Ramos (cell line): ENCODE results near the gene CARD8.

Experiments used
- in situ Hi-C: fragments of 300-500 bp; cut with MboI; formaldehyde crosslinking; loops from one replicate; pipeline ENCODE4 v1.14.3; 2022; ENCODE audit warnings: low sequenced_read_pairs; ENCODE audit not compliant: unreplicated experiment

CARD8 gene

GRCh38 chr19:48255376-48256303 lies at the start of gene CARD8:
Gene CARD8 (minus strand): TSS chr19:48255912. CDS start chr19:48241020, 14,892 bp downstream.
- in situ Hi-C loops, result no loop called here

DNA sequence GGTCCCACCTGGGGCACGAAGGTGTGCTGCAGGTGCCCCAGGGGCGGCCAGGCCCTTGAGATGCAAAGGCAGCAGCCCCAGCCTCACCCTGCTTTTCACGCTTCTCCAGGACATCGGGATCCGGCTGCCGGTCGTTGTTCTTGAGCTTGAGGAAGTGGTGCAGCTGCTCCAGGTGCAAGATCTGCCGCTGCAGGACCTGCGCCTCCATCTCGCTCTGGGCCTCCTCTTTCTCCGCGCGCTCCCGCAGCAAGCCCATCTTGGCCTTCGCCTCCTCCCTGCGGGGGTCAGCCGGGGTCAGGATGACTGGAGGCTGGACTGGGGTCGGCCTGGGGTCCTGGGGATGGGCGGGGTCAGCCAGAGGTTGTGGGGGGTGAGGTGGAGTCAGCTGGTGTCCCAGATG lies 48.2 kb upstream of the CARD8 start:
- in situ Hi-C loops, result no loop called here

DNA sequence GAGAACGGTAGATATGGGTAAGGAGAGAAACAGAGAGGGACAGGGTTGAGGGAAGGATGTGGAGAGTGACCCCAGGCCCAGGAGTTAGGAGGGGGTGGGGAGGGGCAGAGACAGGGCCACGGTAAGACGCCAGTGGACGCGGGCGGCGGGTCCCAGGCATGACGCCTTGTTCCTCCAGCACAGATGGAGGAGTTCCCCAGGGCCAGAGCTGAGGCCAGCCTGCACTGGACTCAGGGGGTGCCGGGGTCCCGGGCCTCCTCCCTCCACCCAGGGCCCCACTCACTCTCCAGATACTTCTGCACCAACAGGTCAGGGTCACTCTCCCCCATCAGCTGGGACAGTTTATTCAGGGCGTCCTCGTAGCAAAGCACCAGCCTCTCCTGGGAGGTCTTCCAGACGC lies 47.7 kb upstream of the CARD8 start:
- in situ Hi-C loops, result no loop called here

DNA sequence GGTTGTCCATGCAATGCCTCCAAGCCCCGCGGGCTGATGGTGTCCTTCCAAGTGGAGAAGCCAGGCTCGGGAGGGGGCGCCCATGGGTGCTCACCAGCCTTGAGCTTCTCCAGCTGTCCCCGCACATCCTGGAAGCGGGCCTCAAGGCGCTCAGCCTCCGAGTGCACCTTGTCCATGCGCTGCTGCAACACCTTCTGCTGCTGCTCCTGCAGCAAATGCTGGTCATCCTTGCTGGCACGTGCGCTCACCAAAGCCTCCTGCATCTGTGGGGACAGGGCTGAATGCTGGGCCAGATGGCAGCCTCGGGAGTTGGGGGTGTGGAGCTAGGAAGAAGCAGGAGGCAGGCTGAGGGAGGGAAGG lies 46.9 kb upstream of the CARD8 start:
- in situ Hi-C loops, result no loop called here

- in situ Hi-C loops, result no loop called here
These were observed 46.3 kb upstream of the CARD8 start for GRCh38 chr19:48301886-48302599.

- in situ Hi-C loops, result loop anchor here (25.0 kb wide), 1 partner anchor 336 kb away; no protein-coding TSS in a partner anchor
These were observed 42.3 kb upstream of the CARD8 start for GRCh38 chr19:48297975-48298374.

DNA sequence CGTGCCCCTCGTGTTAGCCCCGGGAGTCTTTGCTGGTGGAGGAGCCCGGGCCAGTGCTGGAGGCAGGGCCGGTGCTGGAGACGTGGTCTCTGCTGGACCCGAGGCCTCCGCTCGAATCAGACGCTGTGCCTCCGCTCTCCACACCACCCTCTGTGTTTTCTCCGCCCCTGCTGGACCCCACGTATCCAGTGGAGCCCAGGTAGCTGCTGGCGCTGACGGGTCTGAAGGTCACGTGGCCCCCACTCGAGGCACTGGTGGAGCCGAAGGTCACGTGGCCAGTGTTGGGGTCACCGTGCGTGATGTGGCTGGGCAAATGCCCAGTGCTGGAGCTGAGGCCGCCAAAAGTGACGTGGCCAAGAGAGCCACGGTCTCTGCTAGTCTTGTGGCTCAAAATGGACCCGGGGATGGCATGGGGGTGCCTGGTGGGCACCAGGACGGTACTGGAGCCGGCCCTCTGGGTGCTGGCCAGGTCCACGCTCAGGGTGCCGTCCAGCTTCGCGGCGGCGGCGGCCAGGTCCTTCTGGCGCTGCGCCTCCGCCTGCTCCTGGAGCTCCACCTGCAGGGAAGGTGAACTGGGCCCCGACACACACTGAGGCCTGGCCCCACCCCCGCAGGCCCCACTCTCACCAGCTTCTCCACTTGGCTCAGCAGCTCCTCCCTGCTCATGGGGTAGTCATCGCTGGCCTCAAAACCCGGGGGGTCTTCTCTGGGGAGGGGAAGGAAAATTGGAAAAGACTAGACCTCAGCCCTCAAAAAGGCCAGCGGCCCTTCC lies 41.4 kb upstream of the CARD8 start:
- in situ Hi-C loops, result loop anchor here (25.0 kb wide), 1 partner anchor 335 kb away; no protein-coding TSS in a partner anchor

DNA sequence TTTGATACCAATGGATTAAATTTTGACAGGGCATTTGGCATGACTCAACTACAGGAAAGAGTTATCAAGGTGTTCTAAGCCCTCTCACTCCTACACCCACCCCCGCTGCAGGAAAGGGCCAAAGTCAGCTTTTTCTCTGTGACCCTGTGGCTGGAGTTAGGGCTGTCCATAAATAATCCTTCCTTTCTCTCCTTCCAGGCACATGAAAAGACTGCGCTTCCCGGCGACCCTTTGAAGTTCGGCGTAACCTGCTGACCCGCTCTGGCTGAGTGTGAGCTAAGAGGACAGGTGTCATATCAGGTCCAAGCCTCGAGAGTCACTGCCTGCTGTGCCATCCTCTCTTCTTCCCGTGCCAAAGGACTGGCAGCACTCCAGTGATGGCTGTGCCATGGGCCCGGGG lies 39.7 kb upstream of the CARD8 start:
- in situ Hi-C loops, result loop anchor here (25.0 kb wide), 1 partner anchor 333 kb away; no protein-coding TSS in a partner anchor

GRCh38 chr19:48292798-48293197 lies 37.1 kb upstream of the CARD8 start:
- in situ Hi-C loops, result loop anchor here (25.0 kb wide), 1 partner anchor 330 kb away; no protein-coding TSS in a partner anchor

- in situ Hi-C loops, result loop anchor here (25.0 kb wide), 1 partner anchor 329 kb away; no protein-coding TSS in a partner anchor
These were observed 35.7 kb upstream of the CARD8 start for GRCh38 chr19:48291489-48291815.

DNA sequence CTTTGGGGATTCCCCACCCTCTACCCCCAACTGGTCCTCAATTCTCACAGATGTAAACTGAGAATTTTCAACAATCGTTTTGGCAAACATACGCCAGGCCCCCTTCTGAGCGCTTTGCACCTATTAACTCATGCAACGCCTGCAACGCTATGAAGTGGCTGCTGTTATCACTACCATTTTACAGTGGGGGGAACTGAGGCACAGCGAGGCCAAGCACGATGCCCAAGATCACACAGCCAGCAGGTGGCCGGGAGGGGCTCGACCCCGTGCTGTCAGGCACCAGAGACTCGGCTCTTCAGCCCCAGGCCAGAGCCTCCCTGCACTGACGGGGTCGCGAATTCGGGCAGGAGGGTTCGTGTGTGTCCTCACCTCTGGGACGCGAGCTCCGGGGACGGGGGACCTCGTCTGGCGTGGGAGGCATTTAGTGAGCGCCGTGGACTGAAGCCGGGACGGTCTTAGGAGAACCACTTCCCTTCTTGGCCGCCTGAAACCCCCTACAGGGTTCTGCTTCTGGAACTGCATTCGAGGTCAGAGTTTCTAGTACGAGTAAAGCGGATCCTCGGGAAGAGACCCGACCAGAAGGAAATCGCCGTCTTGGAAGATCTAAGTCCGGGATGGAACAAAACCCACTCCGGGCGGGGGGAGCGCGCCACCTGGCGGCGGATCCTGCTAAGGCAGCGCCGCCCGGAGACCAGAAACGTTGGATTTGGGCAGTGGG lies 35.2 kb upstream of the CARD8 start:
- in situ Hi-C loops, result loop anchor here (25.0 kb wide), 1 partner anchor 329 kb away; no protein-coding TSS in a partner anchor

- in situ Hi-C loops, result loop anchor here (25.0 kb wide), 1 partner anchor 328 kb away; no protein-coding TSS in a partner anchor
These were observed 34.7 kb upstream of the CARD8 start for GRCh38 chr19:48290401-48290770.

- in situ Hi-C loops, result loop anchor here (25.0 kb wide), 1 partner anchor 325 kb away; no protein-coding TSS in a partner anchor
These were observed 32.0 kb upstream of the CARD8 start for GRCh38 chr19:48287748-48288147.

- in situ Hi-C loops, result loop anchor here (25.0 kb wide), 1 partner anchor 323 kb away; no protein-coding TSS in a partner anchor
These were observed 29.2 kb upstream of the CARD8 start for GRCh38 chr19:48284896-48285295.

DNA sequence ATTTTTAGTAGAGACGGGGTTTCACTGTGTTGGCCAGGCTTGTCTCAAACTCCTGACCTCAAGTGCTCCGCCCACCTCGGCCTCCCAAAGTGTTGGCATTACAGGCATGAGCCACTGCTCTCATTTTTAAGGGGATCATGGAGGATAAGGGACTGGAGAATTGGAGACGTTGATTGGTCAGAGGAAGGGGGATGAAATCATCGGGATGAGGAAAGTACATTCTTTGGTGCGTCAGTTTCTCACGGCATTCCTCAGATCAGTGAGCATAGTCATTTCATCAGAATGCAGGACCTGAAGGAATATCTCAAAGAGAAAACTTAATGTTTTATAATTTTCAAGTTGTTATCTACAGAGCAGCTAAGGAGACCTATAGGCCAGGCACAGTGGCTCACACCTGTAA lies 28.2 kb upstream of the CARD8 start:
- in situ Hi-C loops, result loop anchor here (25.0 kb wide), 1 partner anchor 322 kb away; no protein-coding TSS in a partner anchor

DNA sequence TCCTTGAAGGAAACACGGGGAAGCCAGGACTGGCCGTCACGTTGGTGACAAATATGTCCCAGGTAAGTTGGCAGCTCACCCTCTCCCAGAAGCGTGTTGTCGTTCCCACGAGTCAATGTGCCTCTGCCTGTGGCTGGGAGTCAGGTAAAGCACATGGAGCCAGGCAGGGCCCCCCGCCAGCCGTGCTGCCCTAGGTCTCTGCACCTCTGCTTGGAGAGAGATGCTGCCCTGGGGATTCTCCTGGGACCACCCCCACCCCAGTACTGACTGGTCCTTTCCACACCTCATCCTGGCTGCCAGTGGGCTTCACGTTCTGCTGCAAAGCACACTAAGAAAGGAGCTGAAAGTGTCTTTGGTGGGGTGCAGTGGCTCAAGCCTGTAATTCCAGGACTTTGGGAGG lies 24.0 kb upstream of the CARD8 start:
- in situ Hi-C loops, result loop anchor here (25.0 kb wide), 1 partner anchor 317 kb away; no protein-coding TSS in a partner anchor

GRCh38 chr19:48274938-48275337 lies 19.2 kb upstream of the CARD8 start:
- in situ Hi-C loops, result loop anchor here (25.0 kb wide), 1 partner anchor 313 kb away; no protein-coding TSS in a partner anchor

DNA sequence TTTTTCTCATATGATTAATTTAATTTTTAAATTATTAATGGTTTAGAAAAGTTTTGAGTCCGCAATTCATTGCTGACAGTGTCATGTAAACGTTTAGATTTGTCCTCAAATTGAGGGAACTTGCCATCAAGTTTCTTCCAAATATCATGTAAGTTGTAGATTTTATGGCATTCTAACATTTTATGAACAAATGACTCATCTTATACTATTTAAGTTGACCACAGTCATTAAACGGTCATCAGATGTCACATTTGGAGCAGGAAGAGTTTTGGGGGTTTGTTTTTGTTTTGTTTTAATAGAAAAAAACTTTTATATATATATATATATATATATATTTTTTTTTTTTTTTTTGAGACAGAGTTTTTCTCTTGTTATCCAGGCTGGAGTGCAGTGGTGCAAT lies 18.5 kb upstream of the CARD8 start:
- in situ Hi-C loops, result no loop called here

DNA sequence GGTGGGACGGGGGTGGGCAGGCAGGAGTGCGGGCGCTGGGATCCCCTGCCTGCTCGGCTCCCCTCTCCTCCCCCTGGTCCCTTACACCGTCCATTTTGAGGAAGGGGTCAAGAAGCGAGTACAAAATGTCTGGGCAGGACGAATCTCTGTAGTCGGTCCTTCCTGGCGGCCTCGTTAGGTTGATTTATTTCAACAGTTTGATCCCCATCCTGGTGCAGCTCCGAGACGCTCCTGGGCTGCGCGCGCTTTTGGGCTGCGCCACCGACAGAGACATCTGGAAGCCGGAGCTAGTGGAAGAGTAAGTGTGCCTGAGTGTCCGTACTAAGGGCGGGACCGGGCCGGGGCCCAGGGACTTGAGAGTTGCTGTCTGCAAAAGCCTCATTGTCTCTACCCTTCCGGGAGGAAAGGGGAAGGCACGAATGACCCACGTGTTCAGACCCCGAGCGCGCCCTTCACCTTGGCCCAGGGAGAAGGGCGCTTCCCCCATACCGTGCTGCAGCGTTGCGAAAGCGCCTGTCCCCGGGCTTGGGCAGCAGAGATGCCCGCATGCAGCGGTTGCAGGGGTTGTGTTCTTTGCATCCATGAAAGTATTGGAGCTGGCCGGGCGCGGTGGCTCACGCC lies 15.9 kb upstream of the CARD8 start:
- in situ Hi-C loops, result no loop called here
